ENCODE measurements around the gene ANO6. TPM values are rescaled to one million over a fixed set of nuclear protein-coding genes. Genes with fewer than 3 reads are reported as not detected.

ANO6 gene
- total RNA-seq, 1 donor from 2014 or later: 25.2 TPM

GRCh38 chr12:45324391-45324790 is 108.5 kb downstream of the ANO6 start:
- Mint-ChIP-seq H3K4me1 (ENCODE audit: low read depth) (peaks cover 4% of the 10 kb centered on the region), H3K4me3 (ENCODE audit: low read depth) (no peak overlapping the region), H3K9me3 (no peaks in the 10 kb centered on the region), H3K27me3 (ENCODE audit: low read depth) (no peaks in the 10 kb centered on the region), H3K36me3 (ENCODE audit: low read depth) (peaks cover 7% of the 10 kb centered on the region), H3K27ac (no peak overlapping the region)
- no peak for DNase-seq (ENCODE audit: low spot score)
- intact Hi-C loops (cut with micrococcal nuclease): no loop called here

DNA sequence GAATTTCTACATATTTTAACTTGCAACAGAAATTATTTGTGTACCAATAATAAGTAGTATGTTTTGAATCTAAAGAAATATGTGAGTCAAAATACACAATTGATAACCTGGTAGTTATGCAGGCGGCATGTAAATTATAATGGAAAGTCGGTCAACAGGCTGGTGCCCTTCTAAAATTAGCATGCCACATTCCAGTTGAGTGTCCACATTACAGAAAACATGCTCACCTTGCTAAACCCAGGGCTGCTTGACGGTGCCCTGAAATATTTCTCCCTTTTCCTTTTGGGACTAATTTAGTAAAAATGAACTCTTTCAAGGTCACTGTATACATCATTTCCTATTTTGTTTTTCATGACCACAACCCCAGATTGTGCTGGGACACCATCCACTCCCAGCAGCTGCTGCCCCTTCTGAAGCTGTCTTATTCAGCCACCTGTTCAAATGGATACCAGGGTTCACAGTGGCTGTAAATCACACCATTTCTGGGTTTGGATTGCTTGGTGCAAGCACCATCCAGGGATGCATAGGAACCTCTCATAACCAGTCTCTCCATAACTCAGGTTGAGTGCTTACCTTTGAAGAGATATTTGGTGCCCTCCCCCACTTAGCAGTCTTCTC is 110.6 kb downstream of the ANO6 start:
- intact Hi-C loops (cut with micrococcal nuclease): no loop called here
- Mint-ChIP-seq H3K4me3 (ENCODE audit: low read depth) (no peak overlapping the region), H3K36me3 (ENCODE audit: low read depth) (no peaks in the 10 kb centered on the region), H3K27me3 (ENCODE audit: low read depth) (no peaks in the 10 kb centered on the region), H3K4me1 (ENCODE audit: low read depth) (peaks cover 5% of the 10 kb centered on the region), H3K9me3 (no peaks in the 10 kb centered on the region), H3K27ac (no peak overlapping the region)
- no peak for DNase-seq (ENCODE audit: low spot score)

- Mint-ChIP-seq H3K9me3 (no peaks in the 10 kb centered on the region), H3K4me1 (ENCODE audit: low read depth) (peaks cover 5% of the 10 kb centered on the region), H3K4me3 (ENCODE audit: low read depth) (no peak overlapping the region), H3K36me3 (ENCODE audit: low read depth) (peaks cover 11% of the 10 kb centered on the region), H3K27ac (no peak overlapping the region), H3K27me3 (ENCODE audit: low read depth) (no peaks in the 10 kb centered on the region)
- intact Hi-C loops (cut with micrococcal nuclease): no loop called here
- no peak for DNase-seq (ENCODE audit: low spot score)
Observed at GRCh38 chr12:45327823-45328383, 112.0 kb downstream of the ANO6 start.

GRCh38 chr12:45329238-45329637 is 113.3 kb downstream of the ANO6 start:
- no peak for DNase-seq (ENCODE audit: low spot score)
- no peak overlapping the region for H3K4me3 Mint-ChIP-seq (ENCODE audit: low read depth)
- H3K27ac Mint-ChIP-seq: no peak overlapping the region
- H3K27me3 Mint-ChIP-seq (ENCODE audit: low read depth): no peaks in the 10 kb centered on the region
- H3K9me3 Mint-ChIP-seq: no peaks in the 10 kb centered on the region
- H3K36me3 Mint-ChIP-seq (ENCODE audit: low read depth): peaks cover 11% of the 10 kb centered on the region
- H3K4me1 Mint-ChIP-seq (ENCODE audit: low read depth): peaks cover 5% of the 10 kb centered on the region
- intact Hi-C loops (cut with micrococcal nuclease): no loop called here

DNA sequence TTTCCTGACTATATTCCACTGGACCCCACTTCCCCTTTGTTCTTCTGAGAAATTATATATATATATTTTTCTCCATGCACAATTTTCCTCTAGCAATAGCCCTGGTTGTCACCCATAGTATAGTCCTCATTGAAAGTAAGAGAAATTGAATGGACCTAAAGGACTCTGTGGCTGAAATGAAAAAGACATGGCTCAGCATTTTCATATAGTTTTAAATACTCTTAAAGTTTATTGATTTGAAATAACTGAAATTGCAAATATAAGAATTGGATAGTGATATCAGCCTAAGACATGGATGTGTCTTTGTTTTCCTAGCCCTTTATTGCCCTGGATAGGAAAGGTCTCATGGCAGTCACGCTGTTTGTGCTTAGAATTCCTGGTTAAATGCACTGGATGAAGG is 113.8 kb downstream of the ANO6 start:
- no peak for DNase-seq (ENCODE audit: low spot score)
- Mint-ChIP-seq H3K27me3 (ENCODE audit: low read depth) (no peaks in the 10 kb centered on the region), H3K9me3 (no peaks in the 10 kb centered on the region), H3K4me1 (ENCODE audit: low read depth) (peaks cover 5% of the 10 kb centered on the region), H3K4me3 (ENCODE audit: low read depth) (no peak overlapping the region), H3K27ac (no peak overlapping the region), H3K36me3 (ENCODE audit: low read depth) (peaks cover 14% of the 10 kb centered on the region)
- intact Hi-C loops (cut with micrococcal nuclease): no loop called here

DNA sequence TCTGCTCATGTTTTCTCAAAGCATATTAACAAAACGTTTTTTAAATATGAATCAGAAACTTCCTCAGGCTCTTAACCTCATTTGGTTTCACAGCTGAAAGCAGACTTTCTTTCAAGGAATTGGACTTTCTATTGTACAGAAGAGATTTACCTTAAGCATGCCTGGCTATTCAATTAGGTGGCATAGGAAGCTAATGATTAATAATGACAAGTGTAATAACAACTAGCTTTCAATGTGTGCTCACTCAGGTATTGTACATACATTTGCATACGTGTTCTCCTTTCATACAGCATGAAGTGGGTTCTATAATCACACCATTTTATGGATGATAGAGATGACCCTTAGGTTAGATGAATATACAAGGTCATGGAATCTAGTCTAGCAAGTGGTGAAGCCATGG is 115.7 kb downstream of the ANO6 start:
- DNase-seq (ENCODE audit: low spot score): no peak
- H3K4me3 Mint-ChIP-seq (ENCODE audit: low read depth): no peak overlapping the region
- no peaks in the 10 kb centered on the region for H3K9me3 Mint-ChIP-seq
- no peaks in the 10 kb centered on the region for H3K27me3 Mint-ChIP-seq (ENCODE audit: low read depth)
- peaks cover 15% of the 10 kb centered on the region for H3K36me3 Mint-ChIP-seq (ENCODE audit: low read depth)
- H3K4me1 Mint-ChIP-seq (ENCODE audit: low read depth): peaks cover 5% of the 10 kb centered on the region
- no peak overlapping the region for H3K27ac Mint-ChIP-seq
- intact Hi-C loops (cut with micrococcal nuclease): no loop called here

DNA sequence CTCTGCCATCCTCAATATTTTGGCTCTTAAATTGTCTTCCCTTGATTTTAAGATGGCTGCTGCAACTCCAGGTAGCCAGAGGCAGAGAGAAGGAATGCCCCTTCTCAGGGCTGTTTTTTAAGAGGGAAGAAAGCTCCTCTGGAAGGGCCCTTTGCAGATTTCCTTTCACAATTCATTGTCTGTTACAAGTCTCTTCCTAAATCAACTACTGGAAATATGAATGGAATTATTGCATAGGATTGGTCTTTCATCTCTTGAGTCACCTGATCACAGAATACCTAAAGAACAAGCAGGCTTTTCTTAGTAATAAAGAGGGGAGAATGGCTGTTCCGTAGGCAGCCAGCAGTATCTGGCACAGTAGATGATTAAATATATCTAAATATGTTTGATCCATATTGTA is 118.5 kb downstream of the ANO6 start:
- intact Hi-C loops (cut with micrococcal nuclease): no loop called here
- no peak overlapping the region for H3K27ac Mint-ChIP-seq
- H3K4me3 Mint-ChIP-seq (ENCODE audit: low read depth): no peak overlapping the region
- H3K36me3 Mint-ChIP-seq (ENCODE audit: low read depth): peaks cover 15% of the 10 kb centered on the region
- no peaks in the 10 kb centered on the region for H3K9me3 Mint-ChIP-seq
- DNase-seq (ENCODE audit: low spot score): no peak
- H3K4me1 Mint-ChIP-seq (ENCODE audit: low read depth): peaks cover 2% of the 10 kb centered on the region
- no peaks in the 10 kb centered on the region for H3K27me3 Mint-ChIP-seq (ENCODE audit: low read depth)

DNA sequence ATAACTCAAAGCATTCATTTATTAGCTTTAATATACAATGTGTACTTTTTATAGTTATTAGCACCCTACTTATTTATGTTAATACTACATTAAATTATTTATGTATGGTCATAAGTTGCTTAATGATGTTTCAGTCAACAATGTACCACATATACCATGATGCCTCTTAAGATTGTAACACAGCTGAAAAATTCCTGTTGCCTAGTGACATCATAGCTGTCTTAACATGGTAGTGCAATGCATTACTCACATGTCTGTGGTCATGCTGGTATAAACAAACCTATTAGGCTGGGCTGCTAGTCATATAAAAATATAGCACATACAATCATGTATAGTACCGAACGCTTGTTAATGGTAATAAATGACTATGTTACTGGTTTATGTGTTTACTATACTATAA is 120.4 kb downstream of the ANO6 start:
- Mint-ChIP-seq H3K4me1 (ENCODE audit: low read depth) (no peaks in the 10 kb centered on the region), H3K4me3 (ENCODE audit: low read depth) (no peak overlapping the region)
- intact Hi-C loops (cut with micrococcal nuclease): no loop called here

DNA sequence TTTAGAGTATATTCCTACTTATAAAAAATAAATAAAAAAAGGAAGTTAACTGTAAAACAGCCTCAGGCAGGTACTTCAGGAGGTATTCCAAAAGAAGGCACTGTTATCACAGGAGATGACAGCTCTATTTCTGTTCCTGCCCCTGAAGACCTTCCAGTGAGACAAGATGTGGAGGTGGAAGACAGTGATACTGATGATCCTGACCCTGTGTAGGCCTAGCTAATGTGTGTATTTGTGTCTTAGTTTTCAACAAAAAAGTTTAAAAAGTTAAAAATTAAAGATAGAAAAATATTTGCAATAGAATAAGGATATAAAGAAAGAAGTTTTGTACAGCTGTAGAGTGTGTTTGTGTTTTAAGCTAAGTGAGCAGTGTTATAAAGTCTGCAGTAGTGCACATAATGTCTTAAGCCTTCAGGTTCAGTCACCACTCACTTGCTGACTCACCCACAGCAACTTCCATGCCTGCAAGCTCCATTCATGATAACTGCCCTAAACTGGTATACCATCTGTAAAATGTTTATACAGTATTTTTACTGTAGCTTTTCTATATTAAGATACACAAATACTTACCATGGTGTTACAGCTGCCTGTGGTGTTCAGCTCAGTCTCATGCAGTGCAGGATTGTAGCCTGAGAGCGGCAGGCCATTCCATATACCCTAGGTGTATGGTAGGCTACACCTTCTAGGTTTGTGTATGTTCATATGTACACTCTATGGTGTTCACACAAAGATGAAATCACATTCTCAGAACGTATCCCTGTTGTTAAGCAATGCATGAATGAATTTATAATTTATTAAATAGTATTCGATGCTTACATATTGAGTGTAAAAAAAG is 121.1 kb downstream of the ANO6 start:
- H3K27me3 Mint-ChIP-seq (ENCODE audit: low read depth): no peaks in the 10 kb centered on the region
- no peaks in the 10 kb centered on the region for H3K9me3 Mint-ChIP-seq
- intact Hi-C loops (cut with micrococcal nuclease): no loop called here
- no peak overlapping the region for H3K4me3 Mint-ChIP-seq (ENCODE audit: low read depth)
- no peak for DNase-seq (ENCODE audit: low spot score)
- H3K4me1 Mint-ChIP-seq (ENCODE audit: low read depth): no peaks in the 10 kb centered on the region
- peaks cover 12% of the 10 kb centered on the region for H3K36me3 Mint-ChIP-seq (ENCODE audit: low read depth)
- no peak overlapping the region for H3K27ac Mint-ChIP-seq

More for the DNA sequence above, 120.4 kb downstream of the ANO6 start:
- Mint-ChIP-seq H3K27me3 (ENCODE audit: low read depth) (no peaks in the 10 kb centered on the region), H3K36me3 (ENCODE audit: low read depth) (peaks cover 15% of the 10 kb centered on the region), H3K9me3 (no peaks in the 10 kb centered on the region), H3K27ac (no peak overlapping the region)
- DNase-seq (ENCODE audit: low spot score): no peak

DNA sequence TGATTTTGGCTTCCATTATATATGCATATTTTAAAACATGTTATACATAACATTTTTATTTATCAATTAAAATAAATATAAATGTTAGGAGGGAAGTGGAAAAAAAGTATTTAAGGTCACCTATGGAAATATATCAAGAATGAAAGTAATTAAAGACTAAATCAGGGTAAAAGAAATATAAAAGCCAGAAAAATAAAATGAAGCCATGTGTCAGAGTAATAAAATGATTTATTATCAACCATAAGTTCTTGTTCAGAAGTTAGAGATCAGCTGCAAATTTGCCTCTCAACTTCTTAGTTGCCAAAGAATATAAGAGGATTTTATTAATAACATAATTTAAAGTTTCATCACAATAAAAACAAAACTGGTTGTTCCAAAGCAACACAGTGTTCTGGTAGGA is 121.9 kb downstream of the ANO6 start:
- peaks cover 5% of the 10 kb centered on the region for H3K36me3 Mint-ChIP-seq (ENCODE audit: low read depth)
- H3K9me3 Mint-ChIP-seq: no peaks in the 10 kb centered on the region
- intact Hi-C loops (cut with micrococcal nuclease): no loop called here
- H3K27me3 Mint-ChIP-seq (ENCODE audit: low read depth): no peaks in the 10 kb centered on the region
- peaks cover 3% of the 10 kb centered on the region for H3K4me1 Mint-ChIP-seq (ENCODE audit: low read depth)
- no peak for DNase-seq (ENCODE audit: low spot score)
- H3K27ac Mint-ChIP-seq: no peak overlapping the region
- no peak overlapping the region for H3K4me3 Mint-ChIP-seq (ENCODE audit: low read depth)

DNA sequence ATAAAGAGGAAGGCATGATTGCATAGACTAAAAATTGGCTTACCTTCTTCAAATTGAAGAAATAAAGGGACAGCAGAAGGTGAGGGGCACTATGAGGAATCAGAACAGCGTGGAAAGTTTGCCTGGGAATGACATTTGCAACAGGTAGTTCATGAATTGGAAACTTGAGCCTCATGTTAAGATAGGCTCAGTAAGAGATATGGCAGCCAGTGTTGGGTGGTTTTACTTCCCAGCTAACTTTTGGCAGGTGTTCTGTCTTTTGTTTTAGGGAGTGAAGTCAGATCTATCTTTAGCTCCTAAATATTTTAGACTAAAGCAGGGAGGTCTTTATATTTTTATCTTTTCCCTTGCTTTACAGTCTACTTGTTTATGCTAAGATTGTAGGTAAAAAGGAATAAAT is 122.4 kb downstream of the ANO6 start:
- H3K4me3 Mint-ChIP-seq (ENCODE audit: low read depth): no peak overlapping the region
- no peaks in the 10 kb centered on the region for H3K9me3 Mint-ChIP-seq
- peaks cover 5% of the 10 kb centered on the region for H3K36me3 Mint-ChIP-seq (ENCODE audit: low read depth)
- DNase-seq (ENCODE audit: low spot score): no peak
- peaks cover 7% of the 10 kb centered on the region for H3K4me1 Mint-ChIP-seq (ENCODE audit: low read depth)
- H3K27ac Mint-ChIP-seq: no peak overlapping the region
- intact Hi-C loops (cut with micrococcal nuclease): no loop called here
- no peaks in the 10 kb centered on the region for H3K27me3 Mint-ChIP-seq (ENCODE audit: low read depth)

GRCh38 chr12:45339035-45339434 is 123.1 kb downstream of the ANO6 start:
- intact Hi-C loops (cut with micrococcal nuclease): no loop called here
- Mint-ChIP-seq H3K9me3 (no peaks in the 10 kb centered on the region), H3K27ac (no peak overlapping the region), H3K27me3 (ENCODE audit: low read depth) (no peaks in the 10 kb centered on the region), H3K4me3 (ENCODE audit: low read depth) (no peak overlapping the region), H3K4me1 (ENCODE audit: low read depth) (peaks cover 9% of the 10 kb centered on the region), H3K36me3 (ENCODE audit: low read depth) (peaks cover 5% of the 10 kb centered on the region)
- no peak for DNase-seq (ENCODE audit: low spot score)

DNA sequence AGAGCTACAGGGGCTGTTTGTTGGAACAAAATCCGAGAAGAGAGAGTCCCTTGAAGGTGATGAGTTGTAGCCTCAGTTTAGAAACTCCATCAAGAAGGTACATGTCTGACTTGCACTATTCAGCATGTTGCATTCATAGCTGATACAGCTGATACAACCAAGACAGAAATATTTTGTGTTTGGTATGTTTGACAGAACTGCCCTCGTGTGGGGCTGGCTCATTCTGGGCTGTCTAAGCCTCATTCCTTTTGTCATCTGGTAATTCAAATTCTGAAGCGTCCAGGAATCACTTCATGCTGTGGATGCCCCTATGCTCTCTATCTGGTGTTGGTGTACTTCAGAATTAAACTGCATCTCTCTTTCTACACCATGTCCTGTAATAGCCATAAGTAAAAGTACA is 126.3 kb downstream of the ANO6 start:
- no peak for DNase-seq (ENCODE audit: low spot score)
- H3K9me3 Mint-ChIP-seq: no peaks in the 10 kb centered on the region
- no peak overlapping the region for H3K4me3 Mint-ChIP-seq (ENCODE audit: low read depth)
- H3K4me1 Mint-ChIP-seq (ENCODE audit: low read depth): peaks cover 9% of the 10 kb centered on the region
- H3K27ac Mint-ChIP-seq: no peak overlapping the region
- no peaks in the 10 kb centered on the region for H3K27me3 Mint-ChIP-seq (ENCODE audit: low read depth)
- intact Hi-C loops (cut with micrococcal nuclease): no loop called here
- H3K36me3 Mint-ChIP-seq (ENCODE audit: low read depth): peaks cover 3% of the 10 kb centered on the region
